CD4-positive, alpha-beta T cell treated with Interleukin-17A for 1 hour (primary cell): ENCODE measurements around the gene LHPP.

Source experiments
- DNase-seq: peaks from one replicate; pipeline ENCODE4 v3.0.0-alpha.2; 2020

LHPP gene

GRCh38 chr10:124630551-124630950 is 168.9 kb downstream of the LHPP start:
- no peak for DNase-seq

- DNase-seq: peak; percentile 49
Observed at GRCh38 chr10:124632064-124632531, 170.5 kb downstream of the LHPP start.

- DNase-seq: no peak
Observed at GRCh38 chr10:124632566-124632965, 170.9 kb downstream of the LHPP start.

- DNase-seq: peak; percentile 43
Observed at GRCh38 chr10:124636271-124636995, 174.8 kb downstream of the LHPP start.

- DNase-seq: no peak
Observed at GRCh38 chr10:124637091-124637700, 175.6 kb downstream of the LHPP start.

GRCh38 chr10:124637746-124638145 is 176.1 kb downstream of the LHPP start:
- no peak for DNase-seq

- DNase-seq: no peak
Observed at GRCh38 chr10:124639206-124639605, 177.6 kb downstream of the LHPP start.

- no peak for DNase-seq
Observed at GRCh38 chr10:124639646-124640045, 178.0 kb downstream of the LHPP start.

- no peak for DNase-seq
Observed at GRCh38 chr10:124640056-124640455, 178.4 kb downstream of the LHPP start.

- DNase-seq: peak; percentile 28
Observed at GRCh38 chr10:124640538-124641231, 179.1 kb downstream of the LHPP start.

GRCh38 chr10:124641282-124642087 is 179.9 kb downstream of the LHPP start:
- peak; percentile 61 for DNase-seq

GRCh38 chr10:124642088-124642710 is 180.6 kb downstream of the LHPP start:
- peak; percentile 23 for DNase-seq

GRCh38 chr10:124643330-124644009 is 181.8 kb downstream of the LHPP start:
- DNase-seq: no peak

- no peak for DNase-seq
Observed at GRCh38 chr10:124644236-124644635, 182.6 kb downstream of the LHPP start.

- DNase-seq: no peak
Observed at GRCh38 chr10:124644771-124645415, 183.3 kb downstream of the LHPP start.

GRCh38 chr10:124645467-124646095 is 184.0 kb downstream of the LHPP start:
- DNase-seq: no peak

GRCh38 chr10:124646483-124647352 is 185.1 kb downstream of the LHPP start:
- no peak for DNase-seq

- DNase-seq: peak; percentile 80
Observed at GRCh38 chr10:124647421-124648130, 186.0 kb downstream of the LHPP start.

GRCh38 chr10:124648131-124648475 is 186.5 kb downstream of the LHPP start:
- no peak for DNase-seq
